WTC11 (cell line): ENCODE results near the gene TBC1D21. TPM values are rescaled to one million over a fixed set of nuclear protein-coding genes. Genes with fewer than 3 reads are reported as not detected.
A peak's percentile ranks its signal among the peaks of the same experiment; 100 is the strongest.

Experiments used
- ATAC-seq: fragments of 200-7000 bp; cut with Tn5 transposase; 2 replicates; pipeline ENCODE4 v1.10.0; 2021; ENCODE audit warnings: mild to moderate bottlenecking, moderate library complexity
- CTCF ChIA-PET: fragments of 300-600 bp; sonication (Branson Sonifier 250); formaldehyde crosslinking; loops from one replicate; lab custom pipeline; 2021; ENCODE audit warnings: antibody characterized with exemption; lab: Charles Lee
- POLR2A ChIA-PET: fragments of 350-600 bp; sonication (Branson Sonifier 250); formaldehyde crosslinking; loops from one replicate; lab custom pipeline; 2021; ENCODE audit warnings: antibody characterized with exemption; lab: Charles Lee
- DNase-seq: peaks from one replicate; pipeline ENCODE4 v3.0.0; 2021; ENCODE audit warnings: low spot score
- H3K27ac Mint-ChIP-seq: 2 replicates; pipeline ENCODE4 v1.8.0; 2021; ENCODE audit warnings: mixed read lengths
- H3K27me3 Mint-ChIP-seq: 2 replicates; pipeline ENCODE4 v1.8.0; 2021; ENCODE audit warnings: low read depth, mild to moderate bottlenecking, moderate library complexity, mixed read lengths
- H3K36me3 Mint-ChIP-seq: 2 replicates; pipeline ENCODE4 v1.8.0; 2021; ENCODE audit warnings: mixed read lengths
- H3K4me1 Mint-ChIP-seq: 2 replicates; pipeline ENCODE4 v1.8.0; 2022; ENCODE audit warnings: mixed read lengths
- H3K4me3 Mint-ChIP-seq: 2 replicates; pipeline ENCODE4 v1.8.0; 2021; ENCODE audit warnings: mild to moderate bottlenecking, moderate library complexity, mixed read lengths
- H3K9me3 Mint-ChIP-seq: 2 replicates; pipeline ENCODE4 v1.8.0; 2021; ENCODE audit warnings: mixed read lengths
- ATF1 ChIP-seq: sonication (generic); formaldehyde crosslinking; IDR thresholded peaks from 2 replicates; pipeline ENCODE4 v1.8.1; 2023; ENCODE audit warnings: mild to moderate bottlenecking, moderate library complexity, missing genetic modification reagents
- ELF4 ChIP-seq: sonication (generic); formaldehyde crosslinking; IDR thresholded peaks from 2 replicates; pipeline ENCODE4 v1.8.1; 2022; ENCODE audit warnings: low read depth, mild to moderate bottlenecking, moderate library complexity, missing genetic modification reagents
- NFATC4 ChIP-seq: fragments of 250-450 bp; sonication (Bioruptor Pico); IDR thresholded peaks from 2 replicates; pipeline ENCODE4 v1.9.0; 2021; ENCODE audit warnings: mild to moderate bottlenecking
- NR1H2 ChIP-seq: sonication (generic); formaldehyde crosslinking; IDR thresholded peaks from 2 replicates; pipeline ENCODE4 v1.9.0; 2021; ENCODE audit warnings: mild to moderate bottlenecking, moderate library complexity, missing genetic modification reagents
- PRRX2 ChIP-seq: fragments of 250-450 bp; sonication (Bioruptor Pico); IDR thresholded peaks from 2 replicates; pipeline ENCODE4 v1.8.0; 2021; ENCODE audit warnings: mild to moderate bottlenecking
- RORB ChIP-seq: fragments of 250-450 bp; sonication (Bioruptor Pico); IDR thresholded peaks from 2 replicates; pipeline ENCODE4 v1.9.0; 2021; ENCODE audit warnings: mild to moderate bottlenecking
- TEAD1 ChIP-seq: sonication (generic); formaldehyde crosslinking; IDR thresholded peaks from 2 replicates; pipeline ENCODE4 v1.8.0; 2022; ENCODE audit warnings: mild to moderate bottlenecking, missing genetic modification reagents
- TP53 ChIP-seq: sonication (generic); formaldehyde crosslinking; IDR thresholded peaks from 2 replicates; pipeline ENCODE4 v1.8.1; 2023; ENCODE audit warnings: mild to moderate bottlenecking, missing genetic modification reagents
- ZNF121 ChIP-seq: sonication (generic); formaldehyde crosslinking; IDR thresholded peaks from 2 replicates; pipeline ENCODE4 v1.8.0; 2023; ENCODE audit warnings: missing genetic modification reagents
- ZNF138 ChIP-seq: sonication (generic); formaldehyde crosslinking; conservative IDR thresholded peaks from 2 replicates; pipeline ENCODE4 v1.8.1; 2022; ENCODE audit warnings: mild to moderate bottlenecking, moderate library complexity, missing genetic modification reagents
- total RNA-seq: library from RNA; stranded (reverse); gene quantifications from 3 replicates; pipeline ENCODE4 v1.2.3, GENCODE V29; 2021
- TF ChIP-seq, protein P1 (sequence below): sonication (generic); formaldehyde crosslinking; IDR thresholded peaks from 2 replicates; pipeline ENCODE4 v1.8.1; 2022; ENCODE audit warnings: low read depth, mild to moderate bottlenecking, moderate library complexity, missing genetic modification reagents, borderline replicate concordance
- TF ChIP-seq, protein P2 (sequence below): fragments of 250-450 bp; sonication (Bioruptor Pico); IDR thresholded peaks from 2 replicates; pipeline ENCODE4 v1.9.0; 2021; ENCODE audit warnings: mild to moderate bottlenecking
- TF ChIP-seq, protein P3 (sequence below): fragments of 250-450 bp; sonication (Bioruptor Pico); IDR thresholded peaks from 2 replicates; pipeline ENCODE4 v1.8.0; 2021; ENCODE audit warnings: mild to moderate bottlenecking
- TF ChIP-seq, protein P4 (sequence below): fragments of 250-450 bp; sonication (Bioruptor Pico); IDR thresholded peaks from 2 replicates; pipeline ENCODE4 v1.9.0; 2021; ENCODE audit warnings: mild to moderate bottlenecking
- TF ChIP-seq, protein P5 (sequence below): sonication (generic); formaldehyde crosslinking; IDR thresholded peaks from 2 replicates; pipeline ENCODE4 v1.8.0; 2023; ENCODE audit warnings: mild to moderate bottlenecking, missing genetic modification reagents
- TF ChIP-seq, protein P6 (sequence below): sonication (generic); formaldehyde crosslinking; IDR thresholded peaks from 2 replicates; pipeline ENCODE4 v1.8.1; 2023; ENCODE audit warnings: mild to moderate bottlenecking, missing genetic modification reagents
- TF ChIP-seq, protein P7 (sequence below): sonication (generic); formaldehyde crosslinking; IDR thresholded peaks from 2 replicates; pipeline ENCODE4 v1.8.0; 2022; ENCODE audit warnings: mild to moderate bottlenecking, missing genetic modification reagents
- TF ChIP-seq, protein P8 (sequence below): sonication (generic); formaldehyde crosslinking; IDR thresholded peaks from 2 replicates; pipeline ENCODE4 v1.8.0; 2022; ENCODE audit warnings: mild to moderate bottlenecking, missing genetic modification reagents

TBC1D21 gene
- total RNA-seq, 1 experiment from 2014 or later: not detected

DNA sequence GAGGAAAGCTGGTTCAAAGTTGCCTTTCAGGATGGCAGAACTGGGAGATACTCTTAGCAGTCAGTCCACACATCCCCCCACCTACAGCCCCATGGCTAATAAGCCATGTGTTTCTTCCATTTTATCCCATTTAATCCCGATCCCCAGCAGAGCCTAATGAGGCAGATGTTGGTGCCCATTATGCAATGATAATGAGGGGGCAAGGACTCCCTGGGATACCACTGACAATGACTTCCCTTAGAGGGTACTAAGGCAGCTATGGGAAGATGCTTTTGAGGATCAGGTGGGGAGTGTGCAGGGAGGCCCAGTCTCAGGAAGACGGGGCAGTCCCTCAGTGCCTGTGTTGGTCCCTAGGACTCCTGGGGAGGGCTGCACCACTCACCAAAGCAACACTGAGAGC, 43.8 kb upstream of the TBC1D21 start:
- no peaks in the 10 kb centered on the region for H3K36me3 Mint-ChIP-seq
- CTCF ChIA-PET: no interaction called here
- no peak overlapping the region for H3K27ac Mint-ChIP-seq
- peaks cover 3% of the 10 kb centered on the region; the same call in 1 of the 2 replicates for H3K9me3 Mint-ChIP-seq
- no peak overlapping the region for H3K4me3 Mint-ChIP-seq
- no peak for DNase-seq
- TF ChIP-seq, protein P1, sequence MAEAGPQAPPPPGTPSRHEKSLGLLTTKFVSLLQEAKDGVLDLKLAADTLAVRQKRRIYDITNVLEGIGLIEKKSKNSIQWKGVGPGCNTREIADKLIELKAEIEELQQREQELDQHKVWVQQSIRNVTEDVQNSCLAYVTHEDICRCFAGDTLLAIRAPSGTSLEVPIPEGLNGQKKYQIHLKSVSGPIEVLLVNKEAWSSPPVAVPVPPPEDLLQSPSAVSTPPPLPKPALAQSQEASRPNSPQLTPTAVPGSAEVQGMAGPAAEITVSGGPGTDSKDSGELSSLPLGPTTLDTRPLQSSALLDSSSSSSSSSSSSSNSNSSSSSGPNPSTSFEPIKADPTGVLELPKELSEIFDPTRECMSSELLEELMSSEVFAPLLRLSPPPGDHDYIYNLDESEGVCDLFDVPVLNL (CRISPR knock-in tag): no peak
- TF ChIP-seq RORB (CRISPR knock-in tag) (no peak), TP53 (CRISPR knock-in tag) (no peak), ELF4 (CRISPR knock-in tag) (no peak), NR1H2 (CRISPR knock-in tag) (no peak), NFATC4 (no peak), PRRX2 (CRISPR knock-in tag) (no peak), ZNF138 (CRISPR knock-in tag) (no peak), ATF1 (CRISPR knock-in tag) (no peak)
- TF ChIP-seq, protein P2, sequence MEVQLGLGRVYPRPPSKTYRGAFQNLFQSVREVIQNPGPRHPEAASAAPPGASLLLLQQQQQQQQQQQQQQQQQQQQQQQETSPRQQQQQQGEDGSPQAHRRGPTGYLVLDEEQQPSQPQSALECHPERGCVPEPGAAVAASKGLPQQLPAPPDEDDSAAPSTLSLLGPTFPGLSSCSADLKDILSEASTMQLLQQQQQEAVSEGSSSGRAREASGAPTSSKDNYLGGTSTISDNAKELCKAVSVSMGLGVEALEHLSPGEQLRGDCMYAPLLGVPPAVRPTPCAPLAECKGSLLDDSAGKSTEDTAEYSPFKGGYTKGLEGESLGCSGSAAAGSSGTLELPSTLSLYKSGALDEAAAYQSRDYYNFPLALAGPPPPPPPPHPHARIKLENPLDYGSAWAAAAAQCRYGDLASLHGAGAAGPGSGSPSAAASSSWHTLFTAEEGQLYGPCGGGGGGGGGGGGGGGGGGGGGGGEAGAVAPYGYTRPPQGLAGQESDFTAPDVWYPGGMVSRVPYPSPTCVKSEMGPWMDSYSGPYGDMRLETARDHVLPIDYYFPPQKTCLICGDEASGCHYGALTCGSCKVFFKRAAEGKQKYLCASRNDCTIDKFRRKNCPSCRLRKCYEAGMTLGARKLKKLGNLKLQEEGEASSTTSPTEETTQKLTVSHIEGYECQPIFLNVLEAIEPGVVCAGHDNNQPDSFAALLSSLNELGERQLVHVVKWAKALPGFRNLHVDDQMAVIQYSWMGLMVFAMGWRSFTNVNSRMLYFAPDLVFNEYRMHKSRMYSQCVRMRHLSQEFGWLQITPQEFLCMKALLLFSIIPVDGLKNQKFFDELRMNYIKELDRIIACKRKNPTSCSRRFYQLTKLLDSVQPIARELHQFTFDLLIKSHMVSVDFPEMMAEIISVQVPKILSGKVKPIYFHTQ: no peak
- TF ChIP-seq, protein P3, sequence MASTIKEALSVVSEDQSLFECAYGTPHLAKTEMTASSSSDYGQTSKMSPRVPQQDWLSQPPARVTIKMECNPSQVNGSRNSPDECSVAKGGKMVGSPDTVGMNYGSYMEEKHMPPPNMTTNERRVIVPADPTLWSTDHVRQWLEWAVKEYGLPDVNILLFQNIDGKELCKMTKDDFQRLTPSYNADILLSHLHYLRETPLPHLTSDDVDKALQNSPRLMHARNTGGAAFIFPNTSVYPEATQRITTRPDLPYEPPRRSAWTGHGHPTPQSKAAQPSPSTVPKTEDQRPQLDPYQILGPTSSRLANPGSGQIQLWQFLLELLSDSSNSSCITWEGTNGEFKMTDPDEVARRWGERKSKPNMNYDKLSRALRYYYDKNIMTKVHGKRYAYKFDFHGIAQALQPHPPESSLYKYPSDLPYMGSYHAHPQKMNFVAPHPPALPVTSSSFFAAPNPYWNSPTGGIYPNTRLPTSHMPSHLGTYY (CRISPR knock-in tag): no peak
- TF ChIP-seq, protein P4, sequence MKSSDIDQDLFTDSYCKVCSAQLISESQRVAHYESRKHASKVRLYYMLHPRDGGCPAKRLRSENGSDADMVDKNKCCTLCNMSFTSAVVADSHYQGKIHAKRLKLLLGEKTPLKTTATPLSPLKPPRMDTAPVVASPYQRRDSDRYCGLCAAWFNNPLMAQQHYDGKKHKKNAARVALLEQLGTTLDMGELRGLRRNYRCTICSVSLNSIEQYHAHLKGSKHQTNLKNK (CRISPR knock-in tag): no peak
- TF ChIP-seq, all 79 proteins: peak for 0
- no peak for ATAC-seq
- POLR2A ChIA-PET: interaction anchor here (0.6 kb wide), 1 partner anchor 36 kb away, joined by 3 read pairs; no protein-coding TSS in a partner anchor
- Mint-ChIP-seq H3K4me1 (no peaks in the 10 kb centered on the region; the same call in 1 of the 2 replicates), H3K27me3 (peaks cover 7% of the 10 kb centered on the region; the same call in 1 of the 2 replicates)

DNA sequence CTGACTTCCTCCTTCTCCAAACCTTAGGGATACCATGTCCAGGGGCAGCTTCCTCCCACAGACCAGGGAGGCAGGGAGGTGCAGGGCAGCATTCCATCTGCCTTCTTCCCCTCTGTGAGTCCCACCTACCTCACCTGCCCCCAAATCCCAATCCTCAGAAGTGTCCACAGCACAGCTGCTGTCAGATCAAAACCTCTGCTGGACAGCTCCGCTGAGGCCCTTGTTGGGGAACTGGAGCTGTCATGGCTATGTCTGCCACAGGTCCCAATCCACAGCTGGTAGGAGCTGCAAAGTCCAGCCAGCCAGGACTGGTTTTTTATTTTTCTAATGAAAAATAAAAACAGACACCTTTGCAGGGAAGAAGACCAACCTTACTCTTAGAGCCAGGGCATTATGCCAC, 40.7 kb upstream of the TBC1D21 start:
- H3K27me3 Mint-ChIP-seq: peaks cover 7% of the 10 kb centered on the region; the same call in 1 of the 2 replicates
- CTCF ChIA-PET: interaction anchor here (1.5 kb wide), 1 partner anchor 41 kb away, joined by 3 read pairs; the partner anchor contains the start of gene TBC1D21
- TF ChIP-seq, protein P5, sequence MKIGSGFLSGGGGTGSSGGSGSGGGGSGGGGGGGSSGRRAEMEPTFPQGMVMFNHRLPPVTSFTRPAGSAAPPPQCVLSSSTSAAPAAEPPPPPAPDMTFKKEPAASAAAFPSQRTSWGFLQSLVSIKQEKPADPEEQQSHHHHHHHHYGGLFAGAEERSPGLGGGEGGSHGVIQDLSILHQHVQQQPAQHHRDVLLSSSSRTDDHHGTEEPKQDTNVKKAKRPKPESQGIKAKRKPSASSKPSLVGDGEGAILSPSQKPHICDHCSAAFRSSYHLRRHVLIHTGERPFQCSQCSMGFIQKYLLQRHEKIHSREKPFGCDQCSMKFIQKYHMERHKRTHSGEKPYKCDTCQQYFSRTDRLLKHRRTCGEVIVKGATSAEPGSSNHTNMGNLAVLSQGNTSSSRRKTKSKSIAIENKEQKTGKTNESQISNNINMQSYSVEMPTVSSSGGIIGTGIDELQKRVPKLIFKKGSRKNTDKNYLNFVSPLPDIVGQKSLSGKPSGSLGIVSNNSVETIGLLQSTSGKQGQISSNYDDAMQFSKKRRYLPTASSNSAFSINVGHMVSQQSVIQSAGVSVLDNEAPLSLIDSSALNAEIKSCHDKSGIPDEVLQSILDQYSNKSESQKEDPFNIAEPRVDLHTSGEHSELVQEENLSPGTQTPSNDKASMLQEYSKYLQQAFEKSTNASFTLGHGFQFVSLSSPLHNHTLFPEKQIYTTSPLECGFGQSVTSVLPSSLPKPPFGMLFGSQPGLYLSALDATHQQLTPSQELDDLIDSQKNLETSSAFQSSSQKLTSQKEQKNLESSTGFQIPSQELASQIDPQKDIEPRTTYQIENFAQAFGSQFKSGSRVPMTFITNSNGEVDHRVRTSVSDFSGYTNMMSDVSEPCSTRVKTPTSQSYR (CRISPR knock-in tag): no peak
- TF ChIP-seq, protein P6, sequence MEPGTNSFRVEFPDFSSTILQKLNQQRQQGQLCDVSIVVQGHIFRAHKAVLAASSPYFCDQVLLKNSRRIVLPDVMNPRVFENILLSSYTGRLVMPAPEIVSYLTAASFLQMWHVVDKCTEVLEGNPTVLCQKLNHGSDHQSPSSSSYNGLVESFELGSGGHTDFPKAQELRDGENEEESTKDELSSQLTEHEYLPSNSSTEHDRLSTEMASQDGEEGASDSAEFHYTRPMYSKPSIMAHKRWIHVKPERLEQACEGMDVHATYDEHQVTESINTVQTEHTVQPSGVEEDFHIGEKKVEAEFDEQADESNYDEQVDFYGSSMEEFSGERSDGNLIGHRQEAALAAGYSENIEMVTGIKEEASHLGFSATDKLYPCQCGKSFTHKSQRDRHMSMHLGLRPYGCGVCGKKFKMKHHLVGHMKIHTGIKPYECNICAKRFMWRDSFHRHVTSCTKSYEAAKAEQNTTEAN: no peak
- TF ChIP-seq TEAD1 (CRISPR knock-in tag): no peak
- TF ChIP-seq, protein P7, sequence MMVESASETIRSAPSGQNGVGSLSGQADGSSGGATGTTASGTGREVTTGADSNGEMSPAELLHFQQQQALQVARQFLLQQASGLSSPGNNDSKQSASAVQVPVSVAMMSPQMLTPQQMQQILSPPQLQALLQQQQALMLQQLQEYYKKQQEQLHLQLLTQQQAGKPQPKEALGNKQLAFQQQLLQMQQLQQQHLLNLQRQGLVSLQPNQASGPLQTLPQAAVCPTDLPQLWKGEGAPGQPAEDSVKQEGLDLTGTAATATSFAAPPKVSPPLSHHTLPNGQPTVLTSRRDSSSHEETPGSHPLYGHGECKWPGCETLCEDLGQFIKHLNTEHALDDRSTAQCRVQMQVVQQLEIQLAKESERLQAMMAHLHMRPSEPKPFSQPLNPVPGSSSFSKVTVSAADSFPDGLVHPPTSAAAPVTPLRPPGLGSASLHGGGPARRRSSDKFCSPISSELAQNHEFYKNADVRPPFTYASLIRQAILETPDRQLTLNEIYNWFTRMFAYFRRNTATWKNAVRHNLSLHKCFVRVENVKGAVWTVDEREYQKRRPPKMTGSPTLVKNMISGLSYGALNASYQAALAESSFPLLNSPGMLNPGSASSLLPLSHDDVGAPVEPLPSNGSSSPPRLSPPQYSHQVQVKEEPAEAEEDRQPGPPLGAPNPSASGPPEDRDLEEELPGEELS: no peak
- no peak for TF ChIP-seq ZNF121 (CRISPR knock-in tag)
- TF ChIP-seq, protein P1 (CRISPR knock-in tag): no peak
- TF ChIP-seq, protein P8, sequence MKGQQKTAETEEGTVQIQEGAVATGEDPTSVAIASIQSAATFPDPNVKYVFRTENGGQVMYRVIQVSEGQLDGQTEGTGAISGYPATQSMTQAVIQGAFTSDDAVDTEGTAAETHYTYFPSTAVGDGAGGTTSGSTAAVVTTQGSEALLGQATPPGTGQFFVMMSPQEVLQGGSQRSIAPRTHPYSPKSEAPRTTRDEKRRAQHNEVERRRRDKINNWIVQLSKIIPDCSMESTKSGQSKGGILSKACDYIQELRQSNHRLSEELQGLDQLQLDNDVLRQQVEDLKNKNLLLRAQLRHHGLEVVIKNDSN (CRISPR knock-in tag): no peak
- TF ChIP-seq, protein P3 (CRISPR knock-in tag): no peak
- TF ChIP-seq NFATC4: no peak

More for the DNA sequence above, 40.7 kb upstream of the TBC1D21 start:
- Mint-ChIP-seq H3K4me1 (no peaks in the 10 kb centered on the region), H3K36me3 (no peaks in the 10 kb centered on the region), H3K27ac (no peak overlapping the region), H3K9me3 (no peaks in the 10 kb centered on the region), H3K4me3 (no peak overlapping the region)
- peak; percentile 19 for DNase-seq
- POLR2A ChIA-PET: no interaction called here
- no peak; the same call in 1 of the 2 replicates for ATAC-seq
